Karpas-422 (cell line): ENCODE data around the gene TLNRD1. TPM values are rescaled to one million over a fixed set of nuclear protein-coding genes. Genes with fewer than 3 reads are reported as not detected.

Experiments used
- DNase-seq: peaks from one replicate; pipeline ENCODE4 v3.0.0-alpha.2; 2015
- H2AFZ ChIP-seq: fragments of 200-600 bp; sonication (generic); 2 replicates; pipeline ENCODE4 v1.6.1; 2014; ENCODE audit warnings: antibody characterized with exemption, low read length, mixed read lengths
- H3K27ac ChIP-seq: fragments of 200-600 bp; sonication (generic); 2 replicates; pipeline ENCODE4 v1.5.1; 2014; ENCODE audit warnings: mild to moderate bottlenecking, low read length, moderate library complexity
- H3K27me3 ChIP-seq: fragments of 200-600 bp; sonication (generic); 2 replicates; pipeline ENCODE4 v1.6.1; 2014; ENCODE audit warnings: low read length, mixed read lengths
- H3K36me3 ChIP-seq: fragments of 200-600 bp; sonication (generic); 2 replicates; pipeline ENCODE4 v1.6.1; 2014; ENCODE audit warnings: low read length, mixed read lengths; ENCODE audit not compliant: insufficient read depth
- H3K4me1 ChIP-seq: fragments of 200-600 bp; sonication (generic); 2 replicates; pipeline ENCODE4 v1.6.1; 2014; ENCODE audit warnings: mild to moderate bottlenecking, low read length, mixed read lengths
- H3K4me2 ChIP-seq: fragments of 200-600 bp; sonication (generic); 2 replicates; pipeline ENCODE4 v1.6.1; 2014; ENCODE audit warnings: low read length, low read depth, mild to moderate bottlenecking; ENCODE audit not compliant: poor library complexity, severe bottlenecking
- H3K4me3 ChIP-seq: fragments of 200-600 bp; sonication (generic); 2 replicates; pipeline ENCODE4 v1.5.1; 2014; ENCODE audit warnings: mild to moderate bottlenecking, antibody characterized with exemption, low read length, mixed read lengths
- H3K79me2 ChIP-seq: fragments of 200-600 bp; sonication (generic); 2 replicates; pipeline ENCODE4 v1.6.1; 2014; ENCODE audit warnings: mild to moderate bottlenecking, low read length, mixed read lengths
- H3K9ac ChIP-seq: fragments of 200-600 bp; sonication (generic); 2 replicates; pipeline ENCODE4 v1.6.0; 2014; ENCODE audit warnings: low read length
- H3K9me2 ChIP-seq: fragments of 200-600 bp; sonication (generic), shearing (Covaris generic); replicated peaks from 2 replicates; pipeline ENCODE4 v1.6.0; 2014; ENCODE audit warnings: mild to moderate bottlenecking, low read length, moderate library complexity; ENCODE audit not compliant: insufficient read depth
- H3K9me3 ChIP-seq: fragments of 300-700, 200-600 bp; sonication (generic); 2 replicates; pipeline ENCODE4 v1.6.1; 2014; ENCODE audit warnings: low read length, mixed read lengths
- H4K20me1 ChIP-seq: fragments of 200-600 bp; sonication (generic); 2 replicates; pipeline ENCODE4 v1.6.1; 2014; ENCODE audit warnings: mild to moderate bottlenecking, antibody characterized with exemption, low read length, low read depth; ENCODE audit not compliant: insufficient read depth
- total RNA-seq: library from RNA; depleted of rRNA; stranded (reverse); fragments of >200 nt; shearing (Covaris generic); gene quantifications from 2 replicates; pipeline ENCODE4 v1.2.3, GENCODE V29; 2014; ENCODE audit warnings: low replicate concordance

Gene TLNRD1
- total RNA-seq, 1 experiment from 2014 or later: 5.4 TPM

GRCh38 chr15:80971143-80971542 is 29.6 kb upstream of the TLNRD1 start:
- no peaks in the 10 kb centered on the region for H3K9me3 ChIP-seq
- H2AFZ ChIP-seq: no peak overlapping the region
- H3K27me3 ChIP-seq: no peaks in the 10 kb centered on the region
- H3K36me3 ChIP-seq: no peaks in the 10 kb centered on the region; the same call in 1 of the 2 replicates
- H3K27ac ChIP-seq: no peak overlapping the region
- DNase-seq: no peak
- no peak overlapping the region for H3K4me2 ChIP-seq
- H3K79me2 ChIP-seq: peaks cover 5% of the 10 kb centered on the region; the same call in 1 of the 2 replicates
- H3K4me3 ChIP-seq: no peak overlapping the region
- no peaks in the 10 kb centered on the region for H3K4me1 ChIP-seq
- no peak overlapping the region for H3K9ac ChIP-seq
- no peaks in the 10 kb centered on the region for H3K9me2 ChIP-seq
- no peaks in the 10 kb centered on the region for H4K20me1 ChIP-seq

DNA sequence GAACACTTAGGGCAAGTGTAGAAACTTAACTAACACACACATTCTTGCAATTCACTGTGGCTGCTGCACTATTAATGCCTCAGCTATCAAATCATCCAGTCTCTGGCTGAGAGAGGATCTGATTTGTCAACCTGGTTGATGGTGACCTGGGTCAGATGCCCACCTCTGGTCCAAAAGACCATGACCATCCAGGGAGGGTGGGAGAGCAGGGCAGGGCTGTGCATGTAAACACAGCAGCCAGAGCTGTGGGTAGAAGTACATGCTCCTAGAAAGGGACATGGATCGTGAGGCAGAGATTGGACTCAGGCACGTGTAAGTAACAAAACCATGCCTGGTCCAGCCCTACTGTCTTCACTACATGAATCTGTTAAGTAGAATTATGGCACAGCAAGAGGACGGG is 28.4 kb upstream of the TLNRD1 start:
- H3K9ac ChIP-seq: no peak overlapping the region
- no peaks in the 10 kb centered on the region for H3K9me2 ChIP-seq
- H3K27ac ChIP-seq: no peak overlapping the region
- H3K36me3 ChIP-seq: no peaks in the 10 kb centered on the region; the same call in 1 of the 2 replicates
- no peak overlapping the region for H2AFZ ChIP-seq
- H3K9me3 ChIP-seq: no peaks in the 10 kb centered on the region
- H3K79me2 ChIP-seq: peaks cover 15% of the 10 kb centered on the region
- no peak overlapping the region for H3K4me3 ChIP-seq
- no peak overlapping the region for H3K4me2 ChIP-seq
- H3K4me1 ChIP-seq: no peaks in the 10 kb centered on the region
- no peak for DNase-seq
- H3K27me3 ChIP-seq: no peaks in the 10 kb centered on the region
- H4K20me1 ChIP-seq: no peaks in the 10 kb centered on the region

- Histone ChIP-seq H3K9me2 (no peaks in the 10 kb centered on the region), H3K27me3 (no peaks in the 10 kb centered on the region), H3K4me3 (no peak overlapping the region), H3K36me3 (peaks cover 4% of the 10 kb centered on the region; the same call in 1 of the 2 replicates), H2AFZ (no peak overlapping the region), H3K9me3 (no peaks in the 10 kb centered on the region), H3K79me2 (peaks cover 29% of the 10 kb centered on the region), H4K20me1 (no peaks in the 10 kb centered on the region), H3K4me2 (no peak overlapping the region), H3K27ac (no peak overlapping the region), H3K4me1 (no peaks in the 10 kb centered on the region), H3K9ac (no peak overlapping the region)
- peak; percentile 22 for DNase-seq
Observed at GRCh38 chr15:80974914-80975313, 25.8 kb upstream of the TLNRD1 start.

GRCh38 chr15:80976851-80977250 is 23.9 kb upstream of the TLNRD1 start:
- Histone ChIP-seq H3K79me2 (peaks cover 33% of the 10 kb centered on the region), H2AFZ (no peak overlapping the region), H3K36me3 (peaks cover 10% of the 10 kb centered on the region; the same call in 1 of the 2 replicates), H3K27ac (no peak overlapping the region), H3K9me3 (no peaks in the 10 kb centered on the region), H4K20me1 (no peaks in the 10 kb centered on the region; the same call in 1 of the 2 replicates), H3K27me3 (no peaks in the 10 kb centered on the region), H3K9me2 (no peaks in the 10 kb centered on the region), H3K4me1 (no peaks in the 10 kb centered on the region), H3K4me2 (no peak overlapping the region), H3K9ac (no peak overlapping the region), H3K4me3 (no peak overlapping the region)
- DNase-seq: peak; percentile 10

GRCh38 chr15:80977627-80978036 is 23.1 kb upstream of the TLNRD1 start:
- H3K79me2 ChIP-seq: peaks cover 36% of the 10 kb centered on the region
- peak; percentile 65 for DNase-seq
- no peaks in the 10 kb centered on the region for H3K27me3 ChIP-seq
- no peak overlapping the region for H3K4me3 ChIP-seq
- H3K4me1 ChIP-seq: no peaks in the 10 kb centered on the region
- H3K9me3 ChIP-seq: no peaks in the 10 kb centered on the region
- no peak overlapping the region for H3K9ac ChIP-seq
- no peak overlapping the region for H2AFZ ChIP-seq
- no peak overlapping the region for H3K4me2 ChIP-seq
- no peaks in the 10 kb centered on the region for H3K9me2 ChIP-seq
- H3K36me3 ChIP-seq: peaks cover 12% of the 10 kb centered on the region; the same call in 1 of the 2 replicates
- no peaks in the 10 kb centered on the region; the same call in 1 of the 2 replicates for H4K20me1 ChIP-seq
- H3K27ac ChIP-seq: no peak overlapping the region

GRCh38 chr15:80978685-80979329 is 21.9 kb upstream of the TLNRD1 start:
- Histone ChIP-seq H3K36me3 (peaks cover 12% of the 10 kb centered on the region; the same call in 1 of the 2 replicates), H3K9me3 (no peaks in the 10 kb centered on the region), H3K9ac (no peak overlapping the region), H2AFZ (no peak overlapping the region), H3K4me2 (no peak overlapping the region), H3K9me2 (no peaks in the 10 kb centered on the region), H3K27ac (no peak overlapping the region), H4K20me1 (no peaks in the 10 kb centered on the region; the same call in 1 of the 2 replicates), H3K4me1 (no peaks in the 10 kb centered on the region), H3K79me2 (peaks cover 45% of the 10 kb centered on the region), H3K27me3 (no peaks in the 10 kb centered on the region), H3K4me3 (no peak overlapping the region)
- peak; percentile 29 for DNase-seq

GRCh38 chr15:80979538-80980200 is 21.1 kb upstream of the TLNRD1 start:
- Histone ChIP-seq H4K20me1 (no peaks in the 10 kb centered on the region; the same call in 1 of the 2 replicates), H3K9me3 (no peaks in the 10 kb centered on the region), H3K79me2 (peaks cover 49% of the 10 kb centered on the region)

DNA sequence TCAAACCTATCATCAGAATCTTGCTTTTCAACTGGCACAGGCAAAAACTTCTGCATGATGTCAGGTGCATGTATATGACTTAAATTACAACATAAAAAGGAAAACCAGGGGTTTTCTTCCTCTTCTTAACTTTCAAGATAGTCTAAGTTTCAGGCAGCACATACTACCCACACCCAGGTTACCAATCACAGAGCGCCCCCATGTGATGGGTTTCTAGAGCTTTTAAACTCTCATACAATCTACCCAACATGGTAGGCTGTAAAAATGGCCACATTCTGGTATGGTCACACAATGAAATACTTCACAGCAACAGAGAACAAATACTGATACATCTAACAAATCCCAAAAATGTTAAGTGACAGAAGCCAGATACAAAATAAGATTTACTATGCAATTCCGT is 18.5 kb upstream of the TLNRD1 start:
- no peaks in the 10 kb centered on the region for H3K27me3 ChIP-seq
- no peak overlapping the region for H3K4me3 ChIP-seq
- H3K4me1 ChIP-seq: peaks cover 25% of the 10 kb centered on the region
- no peak overlapping the region for H2AFZ ChIP-seq
- no peaks in the 10 kb centered on the region for H3K9me3 ChIP-seq
- no peak overlapping the region for H3K9ac ChIP-seq
- H3K79me2 ChIP-seq: peaks cover 65% of the 10 kb centered on the region
- peaks cover 12% of the 10 kb centered on the region; the same call in 1 of the 2 replicates for H3K36me3 ChIP-seq
- no peak overlapping the region for H3K27ac ChIP-seq
- H4K20me1 ChIP-seq: no peaks in the 10 kb centered on the region; the same call in 1 of the 2 replicates
- H3K9me2 ChIP-seq: no peaks in the 10 kb centered on the region
- peak; percentile 50 for DNase-seq
- H3K4me2 ChIP-seq: no peak overlapping the region

More at GRCh38 chr15:80979538-80980200, 21.1 kb upstream of the TLNRD1 start:
- no peak overlapping the region for H3K4me2 ChIP-seq
- H3K9me2 ChIP-seq: no peaks in the 10 kb centered on the region
- no peak overlapping the region for H3K9ac ChIP-seq
- no peak overlapping the region for H3K27ac ChIP-seq
- no peaks in the 10 kb centered on the region for H3K4me1 ChIP-seq
- H3K4me3 ChIP-seq: no peak overlapping the region
- H3K36me3 ChIP-seq: peaks cover 12% of the 10 kb centered on the region; the same call in 1 of the 2 replicates
- DNase-seq: peak; percentile 12
- H2AFZ ChIP-seq: no peak overlapping the region
- H3K27me3 ChIP-seq: no peaks in the 10 kb centered on the region
